NCI-H1694 treated with DMSO at 0.1 percent for 48 hours (cell line): Measurements from ENCODE around the gene DUOXA1.
"Not testable (repeated sequence)": the region's sequence is repeated elsewhere in the genome, so short reads cannot be mapped to it uniquely, and the experiment has no call there.

ENCODE experiments used
- DNase-seq: peaks from one replicate; lab custom pipeline; 2025; lab: John Stamatoyannopoulos, UW

Gene DUOXA1

GRCh38 chr15:45112591-45113379 is 16.9 kb downstream of the DUOXA1 start:
- DNase-seq = no peak

- DNase-seq = no peak
These were observed 17.5 kb downstream of the DUOXA1 start for GRCh38 chr15:45112143-45112590.

- DNase-seq = no peak
These were observed 18.1 kb downstream of the DUOXA1 start for GRCh38 chr15:45111390-45112142.

GRCh38 chr15:45110256-45110820 is 19.3 kb downstream of the DUOXA1 start:
- DNase-seq = no peak

- DNase-seq = no peak
These were observed 21.6 kb downstream of the DUOXA1 start for GRCh38 chr15:45107941-45108630.

GRCh38 chr15:45106002-45106790 is 23.5 kb downstream of the DUOXA1 start:
- DNase-seq = no peak

GRCh38 chr15:45105586-45105985 is 24.1 kb downstream of the DUOXA1 start:
- DNase-seq = no peak

GRCh38 chr15:45104170-45104569 is 25.5 kb downstream of the DUOXA1 start:
- not testable (repeated sequence) for DNase-seq

GRCh38 chr15:45102226-45102625 is 27.5 kb downstream of the DUOXA1 start:
- no peak for DNase-seq

- DNase-seq = no peak
These were observed 27.9 kb downstream of the DUOXA1 start for GRCh38 chr15:45101749-45102148.

- DNase-seq = no peak
These were observed 28.6 kb downstream of the DUOXA1 start for GRCh38 chr15:45100884-45101625.

- DNase-seq = no peak
These were observed 30.0 kb downstream of the DUOXA1 start for GRCh38 chr15:45099549-45100165.

- DNase-seq = no peak
These were observed 32.2 kb downstream of the DUOXA1 start for GRCh38 chr15:45097466-45097865.

GRCh38 chr15:45095661-45096060 is 34.0 kb downstream of the DUOXA1 start:
- DNase-seq = no peak

- no peak for DNase-seq
These were observed 35.3 kb downstream of the DUOXA1 start for GRCh38 chr15:45094358-45094730.

GRCh38 chr15:45093622-45094357 is 35.9 kb downstream of the DUOXA1 start:
- DNase-seq = no peak

- no peak for DNase-seq
These were observed 36.7 kb downstream of the DUOXA1 start for GRCh38 chr15:45093013-45093412.

GRCh38 chr15:45091576-45091975 is 38.1 kb downstream of the DUOXA1 start:
- DNase-seq = no peak

GRCh38 chr15:45091161-45091560 is 38.5 kb downstream of the DUOXA1 start:
- no peak for DNase-seq
